Choroid plexus epithelial cell (primary cell): ENCODE data around the gene FSCN2.
"Not testable (repeated sequence)": the region's sequence is repeated elsewhere in the genome, so short reads cannot be mapped to it uniquely, and the experiment has no call there.

ENCODE experiments used
- DNase-seq: peaks from one replicate; pipeline ENCODE4 v3.0.0-alpha.2; 2010; ENCODE audit warnings: low read depth
- H3K4me3 ChIP-seq: 2 replicates; pipeline ENCODE4 v1.5.1; 2011; ENCODE audit warnings: low read depth, mild to moderate bottlenecking, control low read depth, low read length, moderate library complexity
- TF ChIP-seq, protein P1 (sequence below): conservative IDR thresholded peaks from 2 replicates; pipeline ENCODE4 v1.5.1; 2011; ENCODE audit warnings: low read depth, mild to moderate bottlenecking, control low read depth, inconsistent platforms, low read length, moderate library complexity

FSCN2 gene

GRCh38 chr17:81524039-81524864 is 3.9 kb upstream of the FSCN2 start:
- TF ChIP-seq, protein P1, sequence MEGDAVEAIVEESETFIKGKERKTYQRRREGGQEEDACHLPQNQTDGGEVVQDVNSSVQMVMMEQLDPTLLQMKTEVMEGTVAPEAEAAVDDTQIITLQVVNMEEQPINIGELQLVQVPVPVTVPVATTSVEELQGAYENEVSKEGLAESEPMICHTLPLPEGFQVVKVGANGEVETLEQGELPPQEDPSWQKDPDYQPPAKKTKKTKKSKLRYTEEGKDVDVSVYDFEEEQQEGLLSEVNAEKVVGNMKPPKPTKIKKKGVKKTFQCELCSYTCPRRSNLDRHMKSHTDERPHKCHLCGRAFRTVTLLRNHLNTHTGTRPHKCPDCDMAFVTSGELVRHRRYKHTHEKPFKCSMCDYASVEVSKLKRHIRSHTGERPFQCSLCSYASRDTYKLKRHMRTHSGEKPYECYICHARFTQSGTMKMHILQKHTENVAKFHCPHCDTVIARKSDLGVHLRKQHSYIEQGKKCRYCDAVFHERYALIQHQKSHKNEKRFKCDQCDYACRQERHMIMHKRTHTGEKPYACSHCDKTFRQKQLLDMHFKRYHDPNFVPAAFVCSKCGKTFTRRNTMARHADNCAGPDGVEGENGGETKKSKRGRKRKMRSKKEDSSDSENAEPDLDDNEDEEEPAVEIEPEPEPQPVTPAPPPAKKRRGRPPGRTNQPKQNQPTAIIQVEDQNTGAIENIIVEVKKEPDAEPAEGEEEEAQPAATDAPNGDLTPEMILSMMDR: no peak
- H3K4me3 ChIP-seq: no peak overlapping the region
- DNase-seq: no peak

- TF ChIP-seq, protein P1: no peak
Observed at GRCh38 chr17:81524865-81525159, 3.4 kb upstream of the FSCN2 start.

GRCh38 chr17:81526662-81527571 is 1.3 kb upstream of the FSCN2 start:
- no peak overlapping the region for H3K4me3 ChIP-seq
- TF ChIP-seq, protein P1: no peak
- DNase-seq: no peak

More at GRCh38 chr17:81524865-81525159, 3.4 kb upstream of the FSCN2 start:
- H3K4me3 ChIP-seq: no peak overlapping the region
- DNase-seq: no peak

GRCh38 chr17:81528384-81528650 is 140 bp downstream of the FSCN2 start:
- TF ChIP-seq, protein P1: no peak
- H3K4me3 ChIP-seq: no peak overlapping the region
- DNase-seq: no peak

GRCh38 chr17:81528651-81529436 is 667 bp downstream of the FSCN2 start:
- H3K4me3 ChIP-seq: no peak overlapping the region
- TF ChIP-seq, protein P1: no peak
- DNase-seq: no peak

- TF ChIP-seq, protein P1: no peak
- DNase-seq: no peak
- H3K4me3 ChIP-seq: no peak overlapping the region
Observed at GRCh38 chr17:81529437-81529803, 1.2 kb downstream of the FSCN2 start.

DNA sequence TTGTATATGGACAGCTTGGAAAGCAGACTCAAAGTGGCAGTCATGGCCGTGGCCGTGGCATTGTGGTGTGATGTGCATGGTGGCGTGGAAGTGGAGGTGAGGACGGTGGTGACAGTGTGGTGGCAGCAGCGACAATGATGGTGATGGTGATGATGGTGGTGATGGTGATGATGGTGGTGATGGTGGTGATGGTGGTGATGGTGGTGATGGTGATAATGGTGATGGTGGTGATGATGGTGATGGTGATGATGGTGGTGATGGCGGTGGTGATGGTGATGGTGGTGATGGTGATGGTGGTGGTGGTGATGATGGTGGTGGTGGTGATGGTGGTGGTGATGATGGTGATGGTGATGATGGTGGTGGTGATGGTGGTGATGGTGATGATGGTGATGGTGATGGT is 2.8 kb downstream of the FSCN2 start:
- DNase-seq, H3K4me3 ChIP-seq: not testable (repeated sequence)

- not testable (repeated sequence) for H3K4me3 ChIP-seq, DNase-seq
Observed at GRCh38 chr17:81531998-81532404, 3.8 kb downstream of the FSCN2 start.
